ES-I3 (cell line): ENCODE measurements around the gene NCAN.
A peak's percentile ranks its signal among the peaks of the same experiment; 100 is the strongest.

Source experiments
- H3K36me3 ChIP-seq: 2 replicates; pipeline ENCODE4 v1.6.1; 2013; ENCODE audit warnings: mild to moderate bottlenecking, low read length, control low read depth, moderate library complexity; ENCODE audit not compliant: insufficient read depth
- H3K4me1 ChIP-seq: 2 replicates; pipeline ENCODE4 v1.6.1; 2013; ENCODE audit warnings: mild to moderate bottlenecking, control low read depth, low read length; ENCODE audit not compliant: insufficient read depth
- H3K9ac ChIP-seq: 2 replicates; pipeline ENCODE4 v1.6.1; 2013; ENCODE audit warnings: low read depth, mild to moderate bottlenecking, low read length, moderate library complexity
- H3K9me3 ChIP-seq: 2 replicates; pipeline ENCODE4 v1.6.1; 2013; ENCODE audit warnings: mild to moderate bottlenecking, low read length, moderate library complexity; ENCODE audit not compliant: control insufficient read depth, insufficient read depth

The NCAN gene

GRCh38 chr19:19270749-19271571, 59.2 kb downstream of the NCAN start:
- Histone ChIP-seq H3K9ac (no peak overlapping the region), H3K36me3 (no peaks in the 10 kb centered on the region), H3K4me1 (no peaks in the 10 kb centered on the region; the same call in 1 of the 2 replicates)

GRCh38 chr19:19271828-19272599, 60.3 kb downstream of the NCAN start:
- no peaks in the 10 kb centered on the region for H3K9me3 ChIP-seq
- H3K9ac ChIP-seq = peak overlapping the region; percentile 49
- H3K4me1 ChIP-seq = no peaks in the 10 kb centered on the region
- H3K36me3 ChIP-seq = 0 out of 2 replicates have a peak, but pooled peaks cover 5% of the 10 kb centered on the region

More at GRCh38 chr19:19270749-19271571, 59.2 kb downstream of the NCAN start:
- H3K9me3 ChIP-seq = no peaks in the 10 kb centered on the region

GRCh38 chr19:19274146-19274545, 62.4 kb downstream of the NCAN start:
- Histone ChIP-seq H3K36me3 (peaks cover 11% of the 10 kb centered on the region), H3K9me3 (no peaks in the 10 kb centered on the region), H3K4me1 (no peaks in the 10 kb centered on the region)

GRCh38 chr19:19274716-19275565, 63.2 kb downstream of the NCAN start:
- H3K9ac ChIP-seq = no peak overlapping the region
- H3K9me3 ChIP-seq = no peaks in the 10 kb centered on the region
- H3K4me1 ChIP-seq = no peaks in the 10 kb centered on the region
- H3K36me3 ChIP-seq = peaks cover 11% of the 10 kb centered on the region

More at GRCh38 chr19:19274146-19274545, 62.4 kb downstream of the NCAN start:
- H3K9ac ChIP-seq = no peak overlapping the region

GRCh38 chr19:19276386-19276785, 64.6 kb downstream of the NCAN start:
- Histone ChIP-seq H3K4me1 (no peaks in the 10 kb centered on the region), H3K9ac (no peak overlapping the region), H3K36me3 (peaks cover 11% of the 10 kb centered on the region), H3K9me3 (no peaks in the 10 kb centered on the region)

GRCh38 chr19:19276851-19277250, 65.1 kb downstream of the NCAN start:
- H3K36me3 ChIP-seq = peaks cover 11% of the 10 kb centered on the region
- H3K9ac ChIP-seq = no peak overlapping the region
- no peaks in the 10 kb centered on the region for H3K9me3 ChIP-seq
- no peaks in the 10 kb centered on the region for H3K4me1 ChIP-seq

- Histone ChIP-seq H3K9me3 (no peaks in the 10 kb centered on the region), H3K4me1 (no peaks in the 10 kb centered on the region), H3K36me3 (peaks cover 11% of the 10 kb centered on the region), H3K9ac (no peak overlapping the region)
These were observed 66.6 kb downstream of the NCAN start for GRCh38 chr19:19278315-19278714.

GRCh38 chr19:19279062-19279612, 67.4 kb downstream of the NCAN start:
- Histone ChIP-seq H3K9me3 (no peaks in the 10 kb centered on the region), H3K36me3 (peaks cover 11% of the 10 kb centered on the region), H3K9ac (no peak overlapping the region), H3K4me1 (no peaks in the 10 kb centered on the region)

GRCh38 chr19:19279853-19280252, 68.1 kb downstream of the NCAN start:
- Histone ChIP-seq H3K36me3 (peaks cover 16% of the 10 kb centered on the region), H3K9ac (no peak overlapping the region), H3K9me3 (no peaks in the 10 kb centered on the region), H3K4me1 (no peaks in the 10 kb centered on the region)

- Histone ChIP-seq H3K36me3 (peaks cover 16% of the 10 kb centered on the region), H3K9ac (no peak overlapping the region), H3K9me3 (no peaks in the 10 kb centered on the region), H3K4me1 (no peaks in the 10 kb centered on the region)
These were observed 68.8 kb downstream of the NCAN start for GRCh38 chr19:19280561-19280960.

GRCh38 chr19:19285686-19286085, 73.9 kb downstream of the NCAN start:
- Histone ChIP-seq H3K9me3 (no peaks in the 10 kb centered on the region), H3K9ac (no peak overlapping the region), H3K4me1 (no peaks in the 10 kb centered on the region), H3K36me3 (peaks cover 18% of the 10 kb centered on the region)

- no peak overlapping the region for H3K9ac ChIP-seq
- no peaks in the 10 kb centered on the region for H3K9me3 ChIP-seq
- no peaks in the 10 kb centered on the region for H3K4me1 ChIP-seq
- peaks cover 11% of the 10 kb centered on the region; the same call in 1 of the 2 replicates for H3K36me3 ChIP-seq
These were observed 80.8 kb downstream of the NCAN start for GRCh38 chr19:19292607-19293006.

- Histone ChIP-seq H3K36me3 (peaks cover 7% of the 10 kb centered on the region; the same call in 1 of the 2 replicates), H3K4me1 (no peaks in the 10 kb centered on the region), H3K9me3 (no peaks in the 10 kb centered on the region), H3K9ac (no peak overlapping the region)
These were observed 83.2 kb downstream of the NCAN start for GRCh38 chr19:19294914-19295313.
